ENCODE data around the gene C1QTNF4.

Gene C1QTNF4

GRCh38 chr11:47595029-47595428 is 818 bp upstream of the C1QTNF4 start:
- no peaks in the 10 kb centered on the region for H3K27me3 ChIP-seq (ENCODE audit: low read length)
- no peak overlapping the region for H3K4me2 ChIP-seq (ENCODE audit: low read depth, low read length, poor library complexity, severe bottlenecking)

GRCh38 chr11:47593492-47593933 is 698 bp downstream of the C1QTNF4 start:
- Histone ChIP-seq H3K27ac (ENCODE audit: low read depth, low read length) (no peak overlapping the region), H3K36me3 (ENCODE audit: low read length) (no peaks in the 10 kb centered on the region), H3K9ac (ENCODE audit: low read length) (no peak overlapping the region), H3K4me3 (ENCODE audit: insufficient read depth, low read length, poor library complexity, severe bottlenecking) (no peak overlapping the region), H2AFZ (ENCODE audit: low read depth, low read length, severe bottlenecking) (no peak overlapping the region), H3K9me2 (replicated peaks; ENCODE audit: insufficient read depth, low read length) (no peaks in the 10 kb centered on the region), H4K20me1 (ENCODE audit: low read depth, low read length) (no peaks in the 10 kb centered on the region), H3K27me3 (ENCODE audit: low read length) (no peaks in the 10 kb centered on the region), H3K9me3 (ENCODE audit: insufficient read depth, low read length) (no peaks in the 10 kb centered on the region), H3K4me2 (ENCODE audit: low read depth, low read length, poor library complexity, severe bottlenecking) (no peak overlapping the region), H3K79me2 (ENCODE audit: insufficient read depth, low read length) (no peaks in the 10 kb centered on the region), H3F3A (ENCODE audit: insufficient read depth) (no peaks in the 10 kb centered on the region)
- TF ChIP-seq EZH2phosphoT487 (conservative IDR thresholded peaks at IDR 0.05; ENCODE audit: low read length) (no peak), CTCF (IDR thresholded peaks at IDR 0.05; ENCODE audit: insufficient read depth, low read length, poor library complexity, severe bottlenecking) (no peak)

More at GRCh38 chr11:47595029-47595428, 818 bp upstream of the C1QTNF4 start:
- Histone ChIP-seq H3K9me3 (ENCODE audit: insufficient read depth, low read length) (no peaks in the 10 kb centered on the region), H3K9me2 (replicated peaks; ENCODE audit: insufficient read depth, low read length) (no peaks in the 10 kb centered on the region), H3K79me2 (ENCODE audit: insufficient read depth, low read length) (no peaks in the 10 kb centered on the region), H3K27ac (ENCODE audit: low read depth, low read length) (no peak overlapping the region), H3K4me3 (ENCODE audit: insufficient read depth, low read length, poor library complexity, severe bottlenecking) (no peak overlapping the region), H3F3A (ENCODE audit: insufficient read depth) (no peaks in the 10 kb centered on the region), H3K36me3 (ENCODE audit: low read length) (no peaks in the 10 kb centered on the region), H2AFZ (ENCODE audit: low read depth, low read length, severe bottlenecking) (no peak overlapping the region), H3K9ac (ENCODE audit: low read length) (no peak overlapping the region), H4K20me1 (ENCODE audit: low read depth, low read length) (no peaks in the 10 kb centered on the region)
- TF ChIP-seq EZH2phosphoT487 (conservative IDR thresholded peaks at IDR 0.05; ENCODE audit: low read length) (no peak), CTCF (IDR thresholded peaks at IDR 0.05; ENCODE audit: insufficient read depth, low read length, poor library complexity, severe bottlenecking) (no peak)

- Histone ChIP-seq H3K9me3 (ENCODE audit: insufficient read depth, low read length) (no peaks in the 10 kb centered on the region), H3K9ac (ENCODE audit: low read length) (no peak overlapping the region), H3K36me3 (ENCODE audit: low read length) (no peaks in the 10 kb centered on the region), H4K20me1 (ENCODE audit: low read depth, low read length) (no peaks in the 10 kb centered on the region), H3K27me3 (ENCODE audit: low read length) (no peaks in the 10 kb centered on the region), H3K27ac (ENCODE audit: low read depth, low read length) (no peak overlapping the region), H3K9me2 (replicated peaks; ENCODE audit: insufficient read depth, low read length) (no peaks in the 10 kb centered on the region), H2AFZ (ENCODE audit: low read depth, low read length, severe bottlenecking) (no peak overlapping the region), H3K79me2 (ENCODE audit: insufficient read depth, low read length) (no peaks in the 10 kb centered on the region), H3F3A (ENCODE audit: insufficient read depth) (no peaks in the 10 kb centered on the region), H3K4me2 (ENCODE audit: low read depth, low read length, poor library complexity, severe bottlenecking) (no peak overlapping the region), H3K4me3 (ENCODE audit: insufficient read depth, low read length, poor library complexity, severe bottlenecking) (no peak overlapping the region)
- TF ChIP-seq EZH2phosphoT487 (conservative IDR thresholded peaks at IDR 0.05; ENCODE audit: low read length) (no peak), CTCF (IDR thresholded peaks at IDR 0.05; ENCODE audit: insufficient read depth, low read length, poor library complexity, severe bottlenecking) (no peak)
Measured at GRCh38 chr11:47592970-47593369, 1.2 kb downstream of the C1QTNF4 start.

Measured in SU-DHL-6 (cell line).